Stimulated activated CD8-positive, alpha-beta memory T cell treated with anti-CD3 and anti-CD28 coated beads, Interleukin-12 subunit alpha, Interleukin-12 subunit beta, amount 100 ng/mL, for 1 hour (primary cell): ENCODE measurements around the gene SIGLEC6.

ENCODE experiments used
- DNase-seq: peaks from one replicate; pipeline ENCODE4 v3.0.0-alpha.2; 2020; ENCODE audit warnings: low read depth

Gene SIGLEC6

DNA sequence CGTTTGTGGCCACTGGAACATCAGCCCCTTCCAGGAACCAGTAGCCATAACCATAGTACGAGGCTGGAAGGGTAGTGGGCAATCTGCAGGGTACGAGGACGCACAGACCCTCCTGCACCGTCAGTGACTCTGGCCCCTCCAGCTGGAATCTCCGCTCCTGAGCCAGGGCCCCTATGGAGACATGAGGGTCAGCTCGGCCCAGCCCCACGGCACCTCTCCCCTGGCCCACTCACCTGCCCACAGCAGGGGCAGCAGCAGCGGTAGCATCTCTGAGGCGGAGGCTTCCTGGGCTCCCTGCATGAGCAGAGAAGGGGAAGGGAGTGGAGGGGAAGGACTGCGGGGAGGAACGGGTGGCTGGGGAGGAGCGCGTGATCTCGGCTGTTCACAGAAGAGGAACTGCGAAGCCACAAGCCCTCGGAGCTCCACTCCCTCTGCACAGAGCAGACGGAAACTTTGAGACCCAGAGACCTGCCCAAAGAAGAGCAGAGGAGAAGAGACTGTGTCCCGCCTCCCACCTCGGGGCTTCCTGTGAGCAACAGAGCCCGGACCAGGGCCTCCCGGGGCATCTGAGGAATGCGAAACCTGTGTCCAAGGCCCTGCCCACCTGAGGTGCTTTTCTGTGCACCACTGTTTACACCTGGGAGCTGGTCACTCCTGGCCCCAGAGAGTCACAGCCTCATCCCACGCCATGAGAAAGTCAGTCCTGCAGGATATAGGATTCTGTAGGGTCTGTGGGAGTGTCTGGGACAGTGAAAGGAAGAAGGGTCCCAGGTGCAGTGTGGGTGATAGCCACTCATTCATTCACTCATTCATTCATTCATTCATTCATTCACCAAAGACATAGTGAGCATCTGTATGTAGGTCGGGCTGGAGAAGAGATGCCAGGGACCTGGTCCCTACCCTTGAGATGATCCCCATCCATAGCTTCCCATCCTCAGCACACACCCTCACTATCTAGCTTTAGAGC, at the start of gene SIGLEC6:
Gene SIGLEC6 (minus strand): TSS at position 322 of the 967 bp plus-strand sequence. CDS start 22 bp downstream, at position 300.
- DNase-seq, result no peak

- DNase-seq, result no peak
Observed at GRCh38 chr19:51576850-51577249, 45.4 kb upstream of the SIGLEC6 start.

DNA sequence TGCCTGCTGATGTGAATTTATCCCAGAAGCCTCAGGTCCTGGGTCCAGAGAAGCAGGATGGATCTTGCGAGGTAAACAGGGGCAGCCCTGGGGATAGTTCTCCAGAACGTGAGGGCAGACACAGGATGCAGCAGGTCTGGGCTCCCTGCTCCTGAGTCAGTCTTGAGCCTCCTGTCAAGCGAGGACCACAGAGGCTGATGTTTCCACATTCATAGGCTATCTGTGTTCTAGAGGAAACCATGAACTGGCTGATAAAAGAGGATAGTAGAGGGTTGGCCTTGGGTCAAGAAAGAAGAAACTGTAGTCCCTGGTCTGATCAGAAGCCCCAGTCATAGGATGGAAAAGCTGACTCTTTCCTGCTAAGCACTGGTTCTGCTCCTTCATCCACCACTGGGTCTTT, 41.9 kb upstream of the SIGLEC6 start:
- DNase-seq, result no peak

DNA sequence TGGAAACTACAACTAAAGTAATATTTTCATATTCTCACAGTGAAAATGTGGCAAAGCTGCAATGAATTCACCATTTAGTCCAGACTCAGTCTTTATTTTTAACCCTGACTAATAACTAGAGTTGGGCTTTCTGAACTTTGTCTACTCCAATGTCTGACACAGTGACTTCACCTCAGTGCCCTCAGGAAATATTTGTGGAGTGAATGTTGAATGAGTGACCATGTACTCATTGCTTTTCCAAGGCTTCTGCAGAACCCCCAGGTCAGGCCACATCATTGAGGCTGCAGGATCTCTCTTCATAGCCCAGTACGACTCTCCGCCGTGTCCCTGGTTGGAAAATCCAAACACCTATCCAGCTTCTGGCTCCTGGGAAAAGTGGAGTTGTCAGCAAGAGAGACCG, 41.4 kb upstream of the SIGLEC6 start:
- no peak for DNase-seq

- DNase-seq, result no peak
Observed at GRCh38 chr19:51572410-51572809, 40.9 kb upstream of the SIGLEC6 start.

DNA sequence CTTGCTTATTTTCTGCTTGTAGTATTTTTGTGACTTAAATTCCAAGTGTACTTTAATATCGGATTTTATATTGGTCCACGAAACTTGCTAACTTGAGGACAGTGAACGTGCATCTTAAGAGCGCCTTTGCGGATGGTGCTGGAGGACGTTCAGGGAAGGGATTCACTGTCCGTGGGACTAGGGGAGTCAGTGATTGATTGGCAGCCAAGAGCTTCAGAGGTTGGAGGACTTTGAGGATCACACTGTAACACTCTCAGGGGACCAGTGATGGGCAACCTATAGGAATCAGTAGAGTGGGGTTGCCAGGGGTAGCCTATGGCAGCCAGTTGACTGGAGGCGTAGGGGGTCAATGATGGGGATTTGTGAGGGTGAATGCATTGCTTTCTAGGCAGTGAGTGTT, 40.1 kb upstream of the SIGLEC6 start:
- no peak for DNase-seq

DNA sequence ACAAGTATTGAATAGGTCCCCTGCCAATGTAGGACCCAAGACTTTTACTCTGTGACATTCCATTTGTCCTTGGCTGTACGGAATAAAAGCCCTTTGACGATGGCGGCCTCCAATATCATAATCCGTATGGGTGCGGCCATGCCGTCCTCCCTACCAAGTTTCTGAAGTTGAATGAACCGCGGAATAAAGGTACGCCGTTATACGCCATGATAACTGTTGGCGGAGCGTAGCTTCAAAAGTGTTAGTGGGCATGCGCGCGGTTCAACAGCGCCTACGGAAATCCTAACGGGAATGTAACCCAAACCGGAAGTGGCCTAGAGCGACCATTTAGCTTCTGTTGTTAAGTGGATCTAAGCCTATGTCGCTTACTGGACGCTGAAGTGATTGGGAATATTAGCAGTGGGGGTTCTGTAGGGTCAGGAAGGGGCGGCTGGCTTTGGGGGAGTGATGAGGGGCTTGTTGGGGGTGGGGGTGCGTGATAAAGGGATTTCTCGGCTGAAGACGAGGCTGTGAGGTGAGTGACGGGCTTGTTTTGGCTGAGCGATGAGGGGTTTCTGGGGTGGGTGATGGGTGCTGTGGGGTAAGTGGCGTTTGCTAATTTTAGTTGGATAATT, 39.6 kb upstream of the SIGLEC6 start, which contains the start of gene ZNF175:
Gene ZNF175 (plus strand): TSS at position 322 of the 614 bp plus-strand sequence. CDS start 2,047 bp downstream, outside the sequence.
- peak; percentile 76 for DNase-seq

- no peak for DNase-seq
Observed at GRCh38 chr19:51568456-51568855, 37.0 kb upstream of the SIGLEC6 start.

DNA sequence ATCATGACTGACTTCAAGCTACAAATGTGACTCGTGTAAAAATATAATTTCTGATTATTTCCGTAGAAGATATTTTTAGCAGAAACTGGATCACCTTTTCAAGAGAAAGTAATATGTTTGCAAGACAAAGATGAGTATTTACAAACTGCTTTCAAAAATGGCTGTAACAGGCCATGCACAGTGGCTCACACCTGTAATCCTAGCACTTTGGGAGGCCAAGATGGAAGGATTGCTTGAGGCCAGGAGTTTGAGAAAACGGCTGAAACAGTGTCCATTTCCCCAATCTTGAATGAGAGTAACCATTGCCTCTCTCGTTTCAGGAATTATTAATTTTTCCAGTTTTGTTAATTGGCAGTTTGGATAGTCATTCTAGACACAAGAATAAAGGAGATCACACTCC, 36.1 kb upstream of the SIGLEC6 start:
- DNase-seq, result no peak

GRCh38 chr19:51566489-51567100, 35.1 kb upstream of the SIGLEC6 start:
- no peak for DNase-seq

GRCh38 chr19:51565583-51565982, 34.1 kb upstream of the SIGLEC6 start:
- no peak for DNase-seq

DNA sequence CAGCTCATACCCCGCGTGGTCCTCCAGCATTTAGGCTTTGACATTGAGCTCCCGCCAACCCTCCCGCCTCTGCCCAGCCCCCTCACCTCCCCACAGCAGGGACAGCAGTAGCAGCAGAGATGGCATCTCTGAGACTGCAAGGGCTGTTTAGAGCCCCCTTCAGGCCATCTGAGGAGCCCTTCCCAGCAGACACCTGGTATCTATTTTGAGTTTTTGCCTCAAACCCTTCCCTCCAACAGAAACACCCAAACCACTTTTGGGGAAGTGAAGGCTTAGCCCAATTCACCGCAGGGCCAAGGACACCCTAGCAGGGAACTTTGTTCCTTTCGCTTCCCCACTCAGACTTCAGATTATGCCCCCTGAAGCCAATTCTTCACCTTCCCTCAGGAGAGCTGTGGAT, 33.3 kb upstream of the SIGLEC6 start:
- DNase-seq, result no peak

DNA sequence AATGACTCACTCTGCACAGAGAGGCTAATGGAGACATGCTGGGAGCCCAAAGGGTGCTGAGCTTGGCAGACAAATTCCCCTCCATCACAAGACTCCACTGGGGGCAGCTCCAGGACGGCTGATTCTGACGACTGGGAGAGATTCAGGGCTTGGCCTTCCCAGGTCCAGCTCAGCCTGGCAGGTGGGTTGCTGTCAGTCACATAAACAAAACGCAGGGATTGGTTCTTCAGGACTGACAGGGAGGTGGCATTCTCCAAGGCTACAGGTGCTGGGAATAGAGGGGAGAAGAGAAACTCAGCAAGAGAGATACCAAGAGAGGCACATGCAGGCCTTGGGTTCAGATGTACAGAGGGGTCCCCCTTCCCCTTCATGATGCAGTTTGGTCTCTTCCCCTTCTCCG, 28.9 kb upstream of the SIGLEC6 start:
- no peak for DNase-seq

- no peak for DNase-seq
Observed at GRCh38 chr19:51559240-51559639, 27.8 kb upstream of the SIGLEC6 start.

DNA sequence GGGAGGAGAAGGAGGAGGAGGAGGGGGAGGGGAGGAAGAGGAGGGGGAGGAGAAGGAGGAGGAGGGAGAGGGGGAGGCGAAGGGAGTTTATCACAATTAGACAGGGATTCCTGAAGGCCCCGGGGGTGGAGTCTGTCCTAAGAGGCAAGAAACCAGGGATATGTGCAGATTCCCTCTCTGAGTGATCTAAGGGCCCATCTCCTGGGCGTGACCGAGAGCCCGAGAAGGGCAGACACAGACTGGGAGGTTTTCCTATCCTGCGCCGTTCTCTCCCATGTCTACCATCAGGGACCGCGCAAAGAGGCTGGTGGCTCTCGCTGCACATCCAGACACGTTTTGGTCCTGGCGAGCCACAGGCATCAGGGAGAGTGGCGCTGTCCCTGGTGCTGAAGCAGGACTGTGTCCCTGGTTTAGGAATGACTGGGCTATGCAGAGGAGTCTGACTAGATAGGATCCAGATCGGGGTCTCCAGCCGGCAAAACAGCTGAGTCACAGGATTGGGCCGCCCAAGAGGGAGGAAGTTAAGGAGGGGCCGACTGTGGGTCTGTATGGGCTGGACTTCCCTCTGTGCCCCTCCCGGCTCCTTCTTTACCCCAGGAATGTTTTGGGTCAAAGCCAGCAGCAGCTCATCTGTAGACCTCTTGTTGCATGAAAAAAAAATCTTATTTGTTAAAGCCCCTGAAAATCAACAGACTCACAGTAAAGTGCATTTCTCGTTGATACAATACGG, 21.7 kb upstream of the SIGLEC6 start:
- DNase-seq, result no peak

GRCh38 chr19:51552608-51552995, 21.1 kb upstream of the SIGLEC6 start:
- no peak for DNase-seq

GRCh38 chr19:51551673-51552432, 20.4 kb upstream of the SIGLEC6 start:
- no peak for DNase-seq

GRCh38 chr19:51550848-51551672, 19.6 kb upstream of the SIGLEC6 start:
- DNase-seq, result no peak

DNA sequence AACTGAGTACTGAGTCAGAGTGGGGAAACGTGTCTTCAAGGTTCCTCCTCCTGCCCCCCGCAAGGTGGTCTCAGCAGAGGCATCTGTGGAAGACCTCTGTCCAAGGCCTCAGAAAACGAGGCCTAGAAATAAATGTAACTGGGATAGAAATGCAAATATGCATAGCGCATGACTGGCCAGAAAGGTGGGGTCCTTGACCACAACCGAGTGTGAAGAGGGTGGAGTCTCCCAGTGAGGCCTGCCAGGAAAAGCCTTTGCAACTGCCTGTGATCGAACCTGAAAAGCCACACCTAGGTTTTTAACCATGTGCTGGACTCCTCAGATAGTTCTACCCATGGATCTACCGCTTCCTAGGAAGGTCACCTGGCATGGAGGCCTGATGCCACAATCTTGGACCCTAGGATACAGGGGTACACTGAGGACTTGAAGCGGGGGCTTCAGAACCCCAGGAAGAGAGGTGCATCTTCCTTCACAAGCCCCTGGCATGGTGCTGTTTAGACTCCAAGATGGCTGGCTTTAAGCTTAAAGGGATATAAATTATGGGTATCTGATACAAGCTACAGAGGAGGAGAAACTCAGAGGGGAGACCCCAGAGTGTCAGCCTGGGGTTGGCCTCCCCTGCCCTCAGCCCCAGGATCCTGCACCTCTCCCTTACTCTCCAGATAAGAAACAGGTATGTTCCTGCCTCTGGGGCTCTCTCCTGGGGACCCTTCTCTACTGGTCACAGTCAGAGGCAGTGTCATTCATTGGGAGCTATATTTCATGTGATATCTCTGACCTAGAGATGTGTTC, 18.3 kb upstream of the SIGLEC6 start:
- DNase-seq, result no peak

DNA sequence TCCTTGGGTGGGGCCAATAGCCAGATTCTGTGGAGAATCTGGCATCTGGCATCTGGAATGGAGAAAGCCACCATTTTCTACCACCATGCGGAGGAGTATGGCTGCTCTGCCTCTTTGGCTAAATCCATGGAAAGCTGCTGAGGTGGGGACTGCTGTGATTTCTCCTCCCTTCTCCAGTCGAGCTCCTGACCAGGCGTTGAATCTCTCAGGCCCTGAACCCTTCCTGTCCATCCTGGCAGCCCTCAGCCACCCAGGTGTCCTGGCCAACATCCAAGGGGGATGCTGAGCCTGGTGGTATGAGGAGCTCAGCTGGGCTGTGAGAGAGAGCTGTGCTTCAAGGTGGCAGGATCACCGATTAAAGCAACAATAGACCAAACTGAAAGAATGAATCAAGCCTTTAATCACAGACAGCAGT, 17.4 kb upstream of the SIGLEC6 start:
- DNase-seq, result no peak
